ENCODE data around the gene OFD1.

OFD1 gene, protein sequence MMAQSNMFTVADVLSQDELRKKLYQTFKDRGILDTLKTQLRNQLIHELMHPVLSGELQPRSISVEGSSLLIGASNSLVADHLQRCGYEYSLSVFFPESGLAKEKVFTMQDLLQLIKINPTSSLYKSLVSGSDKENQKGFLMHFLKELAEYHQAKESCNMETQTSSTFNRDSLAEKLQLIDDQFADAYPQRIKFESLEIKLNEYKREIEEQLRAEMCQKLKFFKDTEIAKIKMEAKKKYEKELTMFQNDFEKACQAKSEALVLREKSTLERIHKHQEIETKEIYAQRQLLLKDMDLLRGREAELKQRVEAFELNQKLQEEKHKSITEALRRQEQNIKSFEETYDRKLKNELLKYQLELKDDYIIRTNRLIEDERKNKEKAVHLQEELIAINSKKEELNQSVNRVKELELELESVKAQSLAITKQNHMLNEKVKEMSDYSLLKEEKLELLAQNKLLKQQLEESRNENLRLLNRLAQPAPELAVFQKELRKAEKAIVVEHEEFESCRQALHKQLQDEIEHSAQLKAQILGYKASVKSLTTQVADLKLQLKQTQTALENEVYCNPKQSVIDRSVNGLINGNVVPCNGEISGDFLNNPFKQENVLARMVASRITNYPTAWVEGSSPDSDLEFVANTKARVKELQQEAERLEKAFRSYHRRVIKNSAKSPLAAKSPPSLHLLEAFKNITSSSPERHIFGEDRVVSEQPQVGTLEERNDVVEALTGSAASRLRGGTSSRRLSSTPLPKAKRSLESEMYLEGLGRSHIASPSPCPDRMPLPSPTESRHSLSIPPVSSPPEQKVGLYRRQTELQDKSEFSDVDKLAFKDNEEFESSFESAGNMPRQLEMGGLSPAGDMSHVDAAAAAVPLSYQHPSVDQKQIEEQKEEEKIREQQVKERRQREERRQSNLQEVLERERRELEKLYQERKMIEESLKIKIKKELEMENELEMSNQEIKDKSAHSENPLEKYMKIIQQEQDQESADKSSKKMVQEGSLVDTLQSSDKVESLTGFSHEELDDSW

DNA sequence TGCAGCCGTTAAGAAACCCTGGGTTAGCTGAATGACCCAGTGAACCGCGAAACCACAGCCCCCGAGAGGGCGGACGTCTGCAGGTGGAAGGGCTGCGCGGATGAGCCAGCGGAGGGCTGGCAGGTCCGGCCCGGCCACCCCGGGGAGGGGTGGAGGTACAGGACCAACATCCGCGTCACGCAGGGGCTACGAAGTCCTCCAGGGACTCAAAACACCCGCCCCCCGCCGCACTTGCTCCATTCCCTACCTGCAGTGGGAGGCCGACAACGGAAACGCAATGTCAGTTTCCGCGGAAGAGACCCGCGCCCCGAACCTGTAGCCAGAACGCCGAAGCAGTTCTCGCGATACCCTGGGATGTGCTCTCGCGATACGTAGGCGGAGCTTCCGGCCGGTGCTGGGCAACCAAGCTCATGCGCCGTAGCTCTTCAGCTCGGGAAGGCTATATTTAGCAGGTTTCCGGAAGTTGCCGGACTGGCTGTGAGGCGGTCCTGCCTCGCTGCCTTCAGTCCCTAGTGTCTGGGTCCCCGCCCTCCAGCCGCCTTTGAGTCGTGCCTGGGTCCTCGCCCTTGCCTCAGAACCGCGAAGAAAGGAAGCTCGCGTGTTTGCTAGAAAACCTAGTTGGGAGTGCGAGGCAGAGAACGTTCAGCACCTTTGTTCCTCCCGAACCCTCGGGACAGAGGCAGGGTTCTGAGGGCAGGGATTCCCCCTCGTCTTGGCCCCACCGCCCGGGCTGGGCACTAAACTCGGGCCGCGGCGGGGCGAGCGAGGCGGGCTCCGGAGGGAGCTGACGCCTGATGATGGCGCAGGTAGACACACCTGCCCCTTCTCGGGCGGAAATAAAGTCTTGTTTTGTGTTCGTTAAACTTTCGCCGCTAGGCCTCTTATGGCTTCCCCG is at the start of gene OFD1, which contains the start of gene TRAPPC2:
Gene OFD1 (plus strand): TSS at position 471 of the 895 bp plus-strand sequence. CDS start 324 bp downstream, at position 795.
Gene TRAPPC2 (minus strand): TSS at position 343 of the 895 bp plus-strand sequence. CDS start 14,657 bp downstream, outside the sequence.
- peak; percentile 93 for DNase-seq

DNA sequence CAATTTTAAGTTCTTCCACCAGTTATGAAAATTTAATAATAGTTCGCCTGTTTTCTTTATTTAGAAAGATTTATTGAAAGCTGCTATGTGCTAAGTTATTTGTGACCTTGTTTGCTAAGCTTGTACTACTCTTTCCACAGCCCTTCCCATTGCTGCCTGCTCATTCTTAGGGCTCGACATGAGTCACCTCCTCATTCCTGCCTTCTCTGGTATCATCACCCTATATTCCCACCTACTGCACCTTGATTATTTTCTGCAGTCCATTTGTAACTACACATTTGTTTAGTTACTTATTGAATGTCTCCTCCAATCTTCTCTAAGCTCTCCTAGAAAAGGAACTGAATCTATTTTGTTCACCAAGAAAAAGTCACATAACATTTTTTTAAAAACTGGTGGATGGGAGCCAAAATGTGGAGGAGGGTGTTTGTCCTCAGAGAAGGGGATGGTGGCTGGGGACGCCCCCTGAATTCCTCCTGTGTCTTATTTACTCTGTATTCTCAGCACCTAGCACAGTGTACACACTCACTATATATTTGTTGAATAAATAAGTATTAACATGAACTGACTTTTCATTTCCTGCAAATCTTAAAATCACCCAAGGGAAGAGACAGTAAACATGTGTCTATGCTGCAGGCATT is 49.3 kb upstream of the OFD1 start:
- peak; percentile 28 for DNase-seq

DNA sequence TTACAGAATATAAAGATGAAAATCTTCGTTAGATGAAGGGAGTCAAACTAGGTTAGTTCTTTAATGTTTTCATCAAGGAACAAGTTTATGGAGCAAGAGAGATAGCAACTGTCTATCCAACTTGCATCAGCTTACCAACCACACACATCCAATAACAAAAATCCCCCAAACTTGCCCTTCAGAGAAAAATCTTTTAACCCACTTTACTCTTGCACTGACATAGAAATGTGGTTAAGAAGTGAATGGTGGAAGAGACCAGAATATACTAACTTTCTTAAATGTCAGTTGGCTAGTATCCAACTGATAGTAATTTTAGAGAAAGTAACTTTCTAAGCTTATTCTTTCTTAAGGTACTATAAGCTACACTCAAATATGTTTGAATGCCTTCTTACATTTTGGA is 47.3 kb upstream of the OFD1 start:
- no peak for DNase-seq

DNA sequence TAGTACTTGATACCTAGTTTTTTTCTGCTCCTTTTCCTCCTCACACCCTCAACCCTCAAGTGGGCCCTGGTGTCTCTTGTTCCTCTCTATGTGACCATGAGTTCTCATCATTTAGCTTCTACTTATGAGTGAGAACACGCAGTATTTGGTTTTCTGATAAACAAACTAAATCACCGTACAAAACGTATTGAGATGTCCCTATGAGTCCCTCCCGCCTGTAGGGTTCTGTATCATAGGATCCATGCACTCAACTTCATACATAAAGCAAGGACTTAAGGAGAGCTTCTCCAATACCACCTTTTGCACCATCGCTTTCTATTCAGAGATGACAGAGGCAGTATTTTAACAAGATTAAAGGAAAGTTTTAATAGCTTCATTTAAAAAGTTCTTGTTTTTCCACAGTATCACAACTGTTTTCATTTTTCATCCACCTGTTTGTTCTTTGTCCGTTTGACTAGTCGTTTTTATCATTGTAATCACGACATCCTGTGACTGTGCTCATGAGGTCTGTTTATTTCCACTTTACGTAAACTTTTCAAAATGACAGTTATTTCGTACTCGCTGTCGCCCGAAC is 46.1 kb upstream of the OFD1 start:
- no peak for DNase-seq

DNA sequence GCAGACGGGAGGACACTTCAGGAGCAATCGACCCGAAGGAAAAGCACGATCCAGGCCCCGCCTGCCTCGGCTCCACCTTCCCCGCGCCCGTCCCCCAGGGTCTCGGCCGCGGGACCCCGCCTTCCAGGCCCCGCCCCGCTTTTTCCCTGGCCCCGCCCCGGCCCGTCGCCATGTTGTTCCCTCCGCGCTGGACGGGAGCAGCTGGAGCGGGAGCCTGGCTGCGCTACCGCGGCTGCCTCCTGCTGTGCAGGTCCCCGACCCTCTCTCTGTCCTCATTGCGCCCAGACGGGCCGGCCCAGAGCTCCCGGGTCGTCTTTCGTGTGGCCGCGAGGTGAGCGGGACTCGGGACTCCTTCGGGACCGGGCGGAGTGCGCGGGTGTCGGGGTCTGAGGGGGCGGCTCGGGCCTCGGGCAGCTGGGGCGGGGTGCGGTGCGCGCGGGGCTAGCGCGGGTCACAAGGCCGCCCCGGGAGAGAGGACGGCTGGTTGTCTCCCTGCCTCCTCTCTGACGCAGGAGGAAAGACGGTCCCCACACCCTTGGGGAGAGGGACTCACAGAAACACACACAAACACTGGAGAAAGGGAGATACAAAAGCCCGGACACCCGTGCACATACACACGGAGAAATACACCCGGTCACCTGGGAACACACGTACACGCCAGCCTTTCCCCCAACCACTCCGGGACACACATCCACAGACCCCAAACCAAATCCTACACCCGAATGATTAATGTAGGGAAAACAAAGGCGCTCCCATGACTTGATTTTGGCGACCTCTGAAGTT is 45.4 kb upstream of the OFD1 start, which contains the start of gene RAB9A:
Gene RAB9A (plus strand): TSS at position 171 of the 783 bp plus-strand sequence. CDS start 19,619 bp downstream, outside the sequence.
- DNase-seq, result peak; percentile 75

DNA sequence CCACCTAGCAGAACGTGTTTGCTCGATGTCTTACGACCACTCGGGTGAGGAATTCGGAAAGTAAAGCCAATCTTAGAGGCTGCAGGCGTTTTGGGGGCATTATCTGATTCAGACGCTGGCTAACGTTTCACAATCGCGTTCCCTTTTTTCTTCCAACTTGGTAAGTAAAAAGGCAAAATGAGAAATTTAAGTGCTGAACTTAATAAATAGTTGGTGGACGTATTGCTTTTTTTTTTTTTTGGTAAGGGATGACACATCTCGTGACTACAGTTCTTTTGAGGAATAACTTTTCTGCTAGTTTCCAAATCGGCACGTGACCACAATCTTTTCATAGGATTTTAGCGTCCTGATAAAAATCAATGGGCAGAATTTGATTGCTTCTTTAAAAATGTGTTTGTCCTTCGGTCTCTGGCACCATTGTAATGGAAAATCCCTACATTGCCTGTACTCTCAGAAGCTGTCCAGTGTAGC is 44.8 kb upstream of the OFD1 start:
- peak; percentile 31 for DNase-seq

DNA sequence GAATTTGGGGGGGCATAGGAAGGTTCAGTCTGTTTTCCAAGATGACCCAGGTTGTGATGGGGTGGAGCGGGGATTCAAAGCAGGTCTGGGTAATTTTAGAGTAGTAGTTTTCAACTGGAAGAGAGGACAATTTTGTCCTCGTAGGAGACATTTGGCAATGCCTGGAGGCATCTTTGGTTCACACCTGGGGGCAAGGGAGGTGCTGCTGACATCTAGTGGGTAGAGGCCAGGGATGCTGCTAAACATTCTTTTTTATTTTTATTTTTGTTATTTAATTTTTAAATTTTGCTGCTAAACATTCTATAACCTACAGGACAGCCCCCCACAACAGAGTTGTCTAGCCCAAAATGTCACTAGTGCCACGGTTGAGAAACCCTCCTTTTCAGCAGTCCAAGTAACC is 43.7 kb upstream of the OFD1 start:
- no peak for DNase-seq

DNA sequence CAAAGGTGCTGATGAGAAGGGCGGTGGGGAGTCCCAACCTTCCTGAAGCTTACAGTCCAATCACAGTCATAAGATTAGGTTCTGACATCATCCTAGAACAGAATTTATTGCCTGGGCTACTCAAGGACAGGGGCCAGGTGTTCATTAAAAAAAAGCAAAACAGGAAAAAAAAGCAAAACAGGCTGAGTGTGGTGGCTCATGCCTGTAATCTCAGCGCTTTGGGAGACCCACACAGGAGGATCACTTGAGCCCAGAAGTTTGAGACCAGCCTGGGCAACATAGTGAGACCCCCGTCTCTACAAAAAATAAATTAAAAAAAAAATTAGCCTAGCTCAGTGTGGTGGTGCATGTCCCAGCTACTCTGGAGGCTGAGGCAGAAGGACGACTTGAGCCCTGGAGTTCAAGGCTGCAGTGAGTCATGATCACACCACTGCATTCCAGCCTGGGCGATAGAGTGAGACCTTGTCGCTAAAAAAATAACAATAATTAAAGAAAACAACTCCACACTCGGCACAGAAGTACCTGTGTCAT is 42.6 kb upstream of the OFD1 start:
- DNase-seq, result no peak

DNA sequence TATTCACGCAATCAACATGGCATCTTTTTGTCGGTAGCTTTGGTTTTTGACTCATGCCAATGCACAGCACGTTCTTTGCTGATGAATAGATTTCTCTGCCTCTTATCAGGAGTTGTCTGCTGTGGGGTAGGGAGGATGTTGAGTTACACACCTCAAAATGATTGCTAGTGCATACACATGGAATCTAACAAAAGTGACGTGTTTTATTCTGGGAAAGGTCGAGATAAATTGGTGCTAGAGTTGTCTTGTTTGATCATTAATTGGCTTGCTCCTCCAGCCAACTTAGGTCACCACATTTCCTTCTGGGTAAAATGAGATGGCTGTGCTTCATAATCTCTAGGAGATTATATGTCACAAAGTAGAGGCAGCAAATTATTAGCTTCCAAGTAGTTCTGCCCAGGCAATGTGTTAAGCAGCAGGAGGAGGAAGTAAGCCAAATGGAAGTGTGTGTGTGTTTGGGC is 41.7 kb upstream of the OFD1 start:
- no peak for DNase-seq

DNA sequence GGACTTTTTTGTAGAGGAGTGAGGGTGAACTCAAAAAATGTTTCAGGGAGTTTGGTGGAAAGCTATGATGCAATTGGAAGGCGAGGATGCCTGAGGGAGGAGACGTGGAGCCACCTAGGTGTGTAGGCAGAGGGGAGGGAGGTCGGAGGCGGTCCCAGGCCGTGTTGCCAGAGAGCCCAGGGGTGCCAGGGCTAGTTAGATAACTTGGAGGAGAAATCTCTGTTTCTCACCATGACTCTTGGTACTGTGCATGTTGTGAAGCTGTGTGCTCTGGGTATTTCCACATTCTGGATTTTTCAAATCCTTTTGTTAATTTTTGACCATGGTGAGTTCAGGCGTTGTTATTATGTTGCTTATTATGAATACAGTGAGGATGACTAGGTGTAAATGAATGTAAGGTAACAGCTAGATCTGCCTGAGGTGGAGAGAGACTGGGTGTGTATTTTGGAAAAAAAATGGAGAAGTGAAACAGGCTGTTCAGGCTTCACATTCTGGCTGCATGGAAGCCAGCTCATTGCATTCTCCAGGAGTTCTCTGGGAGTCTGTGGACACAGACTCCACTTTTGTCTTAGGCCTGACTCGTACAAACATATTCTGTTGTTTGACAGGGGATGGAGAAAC is 41.1 kb upstream of the OFD1 start:
- DNase-seq, result peak; percentile 10

DNA sequence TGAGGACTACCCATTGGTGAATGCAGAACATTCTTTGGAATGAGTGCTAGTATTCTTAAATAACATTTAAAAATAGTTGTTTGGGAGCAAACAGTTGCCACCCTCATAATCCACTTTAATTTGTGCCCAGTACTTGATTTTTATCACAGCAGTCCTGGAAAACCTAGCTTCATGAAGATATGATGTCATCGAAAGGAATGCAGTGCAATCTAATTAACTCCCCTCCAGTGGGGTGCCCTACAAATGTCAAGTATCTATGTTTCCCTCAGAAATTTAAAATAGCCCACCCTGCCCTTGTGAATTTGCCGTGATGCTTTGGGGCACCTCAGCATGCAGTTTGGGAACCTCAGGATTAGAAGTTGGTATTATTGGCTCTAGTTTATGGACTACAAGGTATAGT is 40.2 kb upstream of the OFD1 start:
- DNase-seq, result peak; percentile 12

DNA sequence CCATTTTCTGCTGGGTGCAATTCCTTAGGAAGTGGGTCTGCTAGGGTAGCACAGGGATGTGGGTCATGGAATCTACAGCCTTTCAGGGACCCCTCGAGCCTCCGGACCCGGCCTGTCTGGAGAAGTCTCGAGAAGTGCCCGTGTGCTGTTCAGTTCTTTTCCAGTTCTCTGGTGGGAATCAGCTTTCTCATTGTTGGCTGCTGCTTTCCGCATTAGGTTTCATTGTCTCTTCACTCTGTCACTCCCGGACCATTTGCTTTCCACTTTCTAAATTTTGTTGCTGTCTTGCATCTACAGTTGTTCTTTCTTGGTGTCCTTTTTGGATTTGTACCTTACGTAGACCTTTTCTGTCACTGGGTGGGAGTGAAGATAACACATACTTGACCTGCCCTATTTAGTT is 39.6 kb upstream of the OFD1 start:
- DNase-seq, result no peak

DNA sequence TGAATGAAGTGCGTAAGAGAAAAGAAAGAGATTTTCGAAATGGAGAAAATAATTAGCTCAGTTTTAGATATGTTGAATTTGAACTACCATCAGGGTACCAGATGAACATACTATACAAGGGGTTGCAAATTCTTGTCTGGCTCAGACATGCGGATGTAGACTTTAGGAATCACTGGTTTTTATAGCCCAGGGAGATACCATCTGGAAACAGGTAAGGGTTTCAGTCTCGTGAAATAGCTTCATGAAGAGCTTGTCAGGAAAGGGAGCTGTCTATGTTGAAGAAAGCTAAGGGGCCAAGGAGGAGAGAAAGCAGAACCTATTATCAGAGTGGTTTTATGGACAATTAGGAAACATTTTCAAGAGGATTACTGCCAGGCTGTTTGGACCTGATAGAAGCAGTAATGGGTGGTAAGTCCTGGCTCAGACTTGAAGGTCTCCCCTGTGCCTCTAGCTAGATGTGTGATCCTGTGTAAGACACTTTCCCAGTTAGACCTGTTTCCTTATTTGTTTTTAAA is 38.9 kb upstream of the OFD1 start:
- no peak for DNase-seq

DNA sequence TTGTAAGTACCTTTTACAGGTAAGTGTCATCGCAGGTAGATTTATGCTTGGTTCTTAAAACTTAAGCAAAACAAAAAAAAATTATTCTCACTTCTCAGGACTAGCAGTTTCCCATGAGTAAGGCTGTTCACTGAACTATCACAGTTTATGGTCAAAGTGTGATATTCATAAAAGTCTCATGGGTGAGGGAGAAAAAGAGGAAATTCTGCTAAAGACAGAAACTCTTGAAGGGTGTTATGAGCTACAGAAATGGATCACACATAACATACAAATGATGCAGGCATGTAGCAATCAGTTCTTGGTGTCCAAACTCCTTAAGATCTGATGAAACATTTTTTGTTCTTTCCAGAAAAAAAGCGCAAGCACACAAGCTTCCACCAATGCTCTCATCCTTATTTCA is 37.1 kb upstream of the OFD1 start:
- no peak for DNase-seq

DNA sequence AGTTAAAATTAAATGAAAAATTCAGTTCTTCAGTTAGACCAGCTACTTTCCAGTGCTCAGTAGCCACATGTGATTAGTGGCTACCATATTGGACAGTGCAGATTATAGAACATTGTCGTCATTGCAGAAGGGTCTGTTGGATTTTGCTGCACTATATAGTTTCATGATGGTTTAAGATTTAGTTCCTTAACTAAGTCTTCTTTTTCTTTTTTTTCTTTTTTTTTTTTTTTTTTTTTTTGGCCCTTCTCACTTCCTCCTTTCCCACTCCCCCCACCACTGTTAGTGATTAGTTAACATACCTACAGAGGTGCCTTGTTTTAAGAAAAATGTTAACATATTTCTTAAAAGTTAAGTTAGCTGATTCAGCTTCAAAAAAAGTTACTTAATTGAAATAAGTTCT is 36.6 kb upstream of the OFD1 start:
- no peak for DNase-seq

DNA sequence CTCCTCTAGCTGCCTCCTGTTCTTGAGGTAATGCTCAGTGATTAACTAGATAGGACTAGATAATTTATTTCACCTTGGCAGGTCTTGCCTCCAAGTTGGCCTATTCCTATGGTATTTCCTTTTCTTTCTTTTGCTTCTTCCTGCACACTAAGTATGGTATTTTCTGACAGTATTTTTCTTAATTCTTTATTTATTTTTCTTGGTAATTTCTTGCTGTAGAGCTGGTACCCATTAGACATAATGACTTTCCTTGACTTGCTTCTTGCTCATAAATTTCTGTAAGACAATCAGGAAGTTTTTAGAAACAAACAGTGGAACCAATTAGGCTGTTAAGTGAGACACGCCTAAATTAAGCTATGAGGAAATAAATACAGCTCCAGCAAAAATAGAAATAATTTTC is 36.1 kb upstream of the OFD1 start:
- no peak for DNase-seq

DNA sequence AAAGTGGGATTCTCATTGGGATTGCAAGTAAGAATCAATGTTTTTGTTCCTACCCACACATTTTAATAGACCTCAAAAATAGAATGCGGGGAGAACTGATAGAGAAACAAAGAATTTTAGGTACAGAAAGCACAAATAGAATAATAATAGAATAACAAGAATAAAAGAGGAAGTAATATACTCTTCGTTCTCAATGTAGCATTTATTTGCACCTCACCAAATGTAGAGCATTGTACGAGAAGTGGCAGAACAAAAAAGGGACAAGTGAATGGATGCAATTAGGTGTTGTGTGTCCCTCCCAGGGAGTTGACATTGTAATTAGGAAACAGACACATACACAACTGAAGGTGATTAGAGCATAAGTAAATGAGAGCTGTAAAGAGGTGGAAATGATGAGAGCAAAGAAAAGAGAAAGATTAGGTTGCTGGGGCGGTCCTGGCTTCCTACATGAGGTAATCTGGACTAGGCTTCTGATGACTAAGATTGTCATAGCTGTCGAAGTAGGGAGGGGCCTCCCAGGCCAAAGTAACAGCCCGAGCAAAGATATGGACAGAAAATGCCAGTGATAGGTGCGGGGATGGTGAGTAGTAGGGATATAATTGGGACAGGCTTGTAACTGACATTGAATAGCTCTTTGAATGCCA is 35.2 kb upstream of the OFD1 start:
- peak; percentile 10 for DNase-seq

DNA sequence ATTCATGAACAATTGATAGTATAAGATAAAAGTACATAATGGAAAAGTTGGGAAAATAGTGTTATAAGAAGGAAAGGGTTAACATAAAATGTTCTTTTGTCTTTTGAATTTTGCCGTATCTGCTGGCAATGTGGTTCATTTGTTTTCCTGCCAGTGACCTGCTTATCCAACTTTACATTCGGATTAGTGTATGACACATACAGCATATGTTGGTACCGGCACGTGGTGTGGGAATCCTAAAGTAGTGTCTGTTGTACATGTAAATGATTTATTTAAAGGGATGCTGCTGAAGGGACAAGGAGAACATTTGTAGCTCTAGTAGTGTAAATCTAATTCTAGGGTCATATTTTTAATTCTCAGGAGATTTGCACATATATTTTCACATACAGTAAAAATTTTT is 34.2 kb upstream of the OFD1 start:
- peak; percentile 15 for DNase-seq

All from fibroblast of skin of right biceps (primary cell).